Neural progenitor cell (in vitro differentiated cells): ENCODE measurements around the gene MVB12B. TPM values are rescaled to one million over a fixed set of nuclear protein-coding genes. Genes with fewer than 3 reads are reported as not detected.

Source experiments
- DNase-seq: peaks from one replicate; pipeline ENCODE4 v3.0.0-alpha.2; 2016; ENCODE audit warnings: low spot score
- H2AFZ ChIP-seq: fragments of 200-600 bp; sonication (generic); replicated peaks from 2 replicates; pipeline ENCODE4 v1.6.1; 2016; ENCODE audit warnings: antibody characterized with exemption
- H3F3A ChIP-seq: fragments of 200-600 bp; sonication (generic); 2 replicates; pipeline ENCODE4 v1.6.1; 2016; ENCODE audit warnings: antibody characterized with exemption, low read depth
- H3K27ac ChIP-seq: fragments of 200-600 bp; sonication (generic); 2 replicates; pipeline ENCODE4 v1.5.1; 2016; ENCODE audit warnings: mild to moderate bottlenecking
- H3K27me3 ChIP-seq: fragments of 200-600 bp; sonication (generic); 2 replicates; pipeline ENCODE4 v1.6.1; 2016; ENCODE audit warnings: mild to moderate bottlenecking, moderate library complexity
- H3K36me3 ChIP-seq: fragments of 200-600 bp; sonication (generic); 2 replicates; pipeline ENCODE4 v1.5.1; 2016
- H3K4me1 ChIP-seq: fragments of 200-600 bp; sonication (generic); 2 replicates; pipeline ENCODE4 v1.6.1; 2016; ENCODE audit warnings: mixed run types
- H3K4me2 ChIP-seq: fragments of 200-600 bp; sonication (generic); 2 replicates; pipeline ENCODE4 v1.6.1; 2016
- H3K4me3 ChIP-seq: fragments of 200-600 bp; sonication (generic); 2 replicates; pipeline ENCODE4 v1.5.1; 2016
- H3K79me2 ChIP-seq: fragments of 200-600 bp; sonication (generic); 2 replicates; pipeline ENCODE4 v1.6.1; 2016; ENCODE audit warnings: low read depth
- H3K9ac ChIP-seq: fragments of 200-600 bp; sonication (generic); 2 replicates; pipeline ENCODE4 v1.6.1; 2016
- H3K9me3 ChIP-seq: fragments of 200-600 bp; sonication (generic); 2 replicates; pipeline ENCODE4 v1.5.1; 2016; ENCODE audit warnings: low read depth
- H4K20me1 ChIP-seq: fragments of 200-600 bp; sonication (generic); 2 replicates; pipeline ENCODE4 v1.6.1; 2016; ENCODE audit warnings: low read depth
- H3K27ac Mint-ChIP-seq: 3 replicates; pipeline ENCODE4 v1.8.0; 2021; ENCODE audit warnings: mixed read lengths
- H3K27me3 Mint-ChIP-seq: 2 replicates; pipeline ENCODE4 v1.8.0; 2022; ENCODE audit warnings: low read depth, mild to moderate bottlenecking, inconsistent platforms, moderate library complexity, mixed read lengths; ENCODE audit not compliant: insufficient read depth
- H3K36me3 Mint-ChIP-seq: 3 replicates; pipeline ENCODE4 v1.8.0; 2021; ENCODE audit warnings: mixed read lengths
- H3K4me1 Mint-ChIP-seq: 3 replicates; pipeline ENCODE4 v1.8.0; 2021; ENCODE audit warnings: mixed read lengths
- H3K4me3 Mint-ChIP-seq: 3 replicates; pipeline ENCODE4 v1.8.0; 2021; ENCODE audit warnings: mild to moderate bottlenecking, moderate library complexity, mixed read lengths
- H3K9me3 Mint-ChIP-seq: 3 replicates; pipeline ENCODE4 v1.8.0; 2020; ENCODE audit warnings: mixed read lengths
- EZH2 ChIP-seq: fragments of 200-600 bp; sonication (generic); IDR thresholded peaks from 2 replicates; pipeline ENCODE4 v1.6.1; 2017; ENCODE audit warnings: antibody characterized with exemption, mild to moderate bottlenecking, moderate library complexity
- EZH2phosphoT487 ChIP-seq: fragments of 200-600 bp; sonication (generic); IDR thresholded peaks from 2 replicates; pipeline ENCODE4 v1.6.1; 2017; ENCODE audit warnings: antibody characterized with exemption
- total RNA-seq: library from RNA; depleted of rRNA; stranded (reverse); fragments of >200 nt; gene quantifications from 2 replicates; pipeline ENCODE4 v1.2.3, GENCODE V29; 2015; ENCODE audit warnings: low replicate concordance
- TF ChIP-seq, protein P1 (sequence below): fragments of 200-600 bp; sonication (generic); IDR thresholded peaks from 2 replicates; pipeline ENCODE4 v1.5.1; 2017; ENCODE audit warnings: antibody characterized with exemption, mild to moderate bottlenecking

Gene MVB12B
- total RNA-seq, 1 donor from 2014 or later: 16.1 TPM

DNA sequence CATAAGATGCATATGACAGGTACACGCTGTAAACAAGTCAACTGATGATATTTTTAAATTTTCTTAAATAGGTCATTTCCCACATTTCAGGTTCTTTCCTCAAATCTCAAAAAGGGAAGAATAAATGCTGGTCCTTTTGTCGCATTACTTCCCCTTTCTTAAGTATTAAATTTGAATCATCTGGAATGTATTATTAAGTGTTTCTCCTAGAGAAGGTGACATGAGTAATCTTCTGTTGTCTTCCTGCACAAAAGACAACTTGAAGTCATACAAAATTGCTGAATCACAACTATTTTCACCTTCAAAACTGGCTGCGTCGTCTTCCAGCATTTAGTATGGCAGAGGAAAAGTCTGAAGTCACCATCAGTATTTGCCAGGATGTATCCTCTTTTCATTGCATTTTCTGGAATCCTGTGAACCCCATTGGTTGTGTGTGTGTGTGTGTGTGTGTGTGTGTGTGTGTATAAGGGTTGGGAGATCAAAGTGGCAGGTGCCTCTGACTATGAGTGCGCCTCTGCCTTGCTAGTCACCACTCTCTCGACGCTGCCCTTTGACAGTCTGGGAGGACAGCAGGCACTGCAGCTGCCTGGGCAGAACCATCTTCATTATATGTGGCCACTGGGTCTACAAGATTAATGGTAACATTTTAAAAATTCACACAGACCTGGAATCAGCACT, 86.9 kb downstream of the MVB12B start:
- no peak overlapping the region for H3K9ac ChIP-seq
- Mint-ChIP-seq H3K36me3 (no peaks in the 10 kb centered on the region), H3K4me3 (no peak overlapping the region), H3K9me3 (no peaks in the 10 kb centered on the region), H3K27me3 (peaks cover 4% of the 10 kb centered on the region), H3K27ac (no peak overlapping the region), H3K4me1 (no peaks in the 10 kb centered on the region)
- no peak overlapping the region for H2AFZ ChIP-seq
- H3K36me3 ChIP-seq: no peaks in the 10 kb centered on the region
- no peaks in the 10 kb centered on the region for H4K20me1 ChIP-seq
- TF ChIP-seq EZH2phosphoT487: no peak
- TF ChIP-seq EZH2: no peak
- TF ChIP-seq, protein P1, sequence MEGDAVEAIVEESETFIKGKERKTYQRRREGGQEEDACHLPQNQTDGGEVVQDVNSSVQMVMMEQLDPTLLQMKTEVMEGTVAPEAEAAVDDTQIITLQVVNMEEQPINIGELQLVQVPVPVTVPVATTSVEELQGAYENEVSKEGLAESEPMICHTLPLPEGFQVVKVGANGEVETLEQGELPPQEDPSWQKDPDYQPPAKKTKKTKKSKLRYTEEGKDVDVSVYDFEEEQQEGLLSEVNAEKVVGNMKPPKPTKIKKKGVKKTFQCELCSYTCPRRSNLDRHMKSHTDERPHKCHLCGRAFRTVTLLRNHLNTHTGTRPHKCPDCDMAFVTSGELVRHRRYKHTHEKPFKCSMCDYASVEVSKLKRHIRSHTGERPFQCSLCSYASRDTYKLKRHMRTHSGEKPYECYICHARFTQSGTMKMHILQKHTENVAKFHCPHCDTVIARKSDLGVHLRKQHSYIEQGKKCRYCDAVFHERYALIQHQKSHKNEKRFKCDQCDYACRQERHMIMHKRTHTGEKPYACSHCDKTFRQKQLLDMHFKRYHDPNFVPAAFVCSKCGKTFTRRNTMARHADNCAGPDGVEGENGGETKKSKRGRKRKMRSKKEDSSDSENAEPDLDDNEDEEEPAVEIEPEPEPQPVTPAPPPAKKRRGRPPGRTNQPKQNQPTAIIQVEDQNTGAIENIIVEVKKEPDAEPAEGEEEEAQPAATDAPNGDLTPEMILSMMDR: no peak
- H3K9me3 ChIP-seq: no peaks in the 10 kb centered on the region
- no peak for DNase-seq
- H3K27me3 ChIP-seq: no peaks in the 10 kb centered on the region
- H3K4me2 ChIP-seq: no peak overlapping the region
- no peak overlapping the region for H3K4me3 ChIP-seq
- H3K79me2 ChIP-seq: no peaks in the 10 kb centered on the region
- H3K27ac ChIP-seq: no peak overlapping the region
- H3K4me1 ChIP-seq: peaks cover 14% of the 10 kb centered on the region
- no peaks in the 10 kb centered on the region for H3F3A ChIP-seq

DNA sequence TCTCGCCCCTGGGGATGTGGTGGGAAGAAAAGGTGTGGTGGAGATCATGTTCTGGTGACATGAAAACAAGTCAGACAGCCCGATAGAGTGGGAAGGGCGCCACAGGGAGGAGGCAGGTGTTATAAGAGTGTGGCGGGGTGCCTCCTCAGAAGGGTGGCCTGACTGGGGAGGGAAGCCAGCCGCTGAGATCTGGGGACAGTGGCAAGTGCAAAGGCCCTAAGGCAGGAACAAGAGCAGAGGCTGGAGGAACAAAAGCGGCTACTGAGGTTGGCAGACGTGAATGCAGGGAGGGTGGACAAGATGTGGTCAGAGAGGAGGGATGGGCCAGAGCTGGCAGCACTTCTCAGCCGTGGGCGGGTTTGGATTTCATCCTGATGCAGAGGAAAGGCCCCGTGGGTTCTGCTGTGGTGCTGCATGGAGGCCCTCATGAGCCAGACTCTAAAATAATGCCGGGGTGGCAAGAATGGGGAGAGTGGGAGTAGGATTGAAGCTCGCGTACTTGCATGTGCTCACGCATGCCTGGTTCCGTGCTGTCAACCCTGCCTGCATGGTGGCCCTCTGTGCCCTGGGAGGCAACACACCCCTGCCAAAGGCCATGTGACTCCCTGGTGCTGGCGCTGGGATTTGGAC, 89.2 kb downstream of the MVB12B start:
- Histone ChIP-seq H2AFZ (no peak overlapping the region), H4K20me1 (no peaks in the 10 kb centered on the region), H3K27me3 (no peaks in the 10 kb centered on the region), H3K9me3 (no peaks in the 10 kb centered on the region), H3K79me2 (no peaks in the 10 kb centered on the region), H3K9ac (no peak overlapping the region), H3K4me1 (peaks cover 14% of the 10 kb centered on the region), H3K4me3 (no peak overlapping the region), H3K27ac (no peak overlapping the region), H3K4me2 (no peak overlapping the region), H3K36me3 (no peaks in the 10 kb centered on the region), H3F3A (peaks cover under 1% of the 10 kb centered on the region)
- peaks cover 5% of the 10 kb centered on the region for H3K27me3 Mint-ChIP-seq
- no peak overlapping the region for H3K4me3 Mint-ChIP-seq
- H3K9me3 Mint-ChIP-seq: no peaks in the 10 kb centered on the region
- DNase-seq: no peak
- TF ChIP-seq, protein P1: no peak
- TF ChIP-seq EZH2phosphoT487: no peak
- TF ChIP-seq EZH2: no peak
- H3K36me3 Mint-ChIP-seq: peaks cover 7% of the 10 kb centered on the region
- H3K27ac Mint-ChIP-seq: no peak overlapping the region
- H3K4me1 Mint-ChIP-seq: no peaks in the 10 kb centered on the region

DNA sequence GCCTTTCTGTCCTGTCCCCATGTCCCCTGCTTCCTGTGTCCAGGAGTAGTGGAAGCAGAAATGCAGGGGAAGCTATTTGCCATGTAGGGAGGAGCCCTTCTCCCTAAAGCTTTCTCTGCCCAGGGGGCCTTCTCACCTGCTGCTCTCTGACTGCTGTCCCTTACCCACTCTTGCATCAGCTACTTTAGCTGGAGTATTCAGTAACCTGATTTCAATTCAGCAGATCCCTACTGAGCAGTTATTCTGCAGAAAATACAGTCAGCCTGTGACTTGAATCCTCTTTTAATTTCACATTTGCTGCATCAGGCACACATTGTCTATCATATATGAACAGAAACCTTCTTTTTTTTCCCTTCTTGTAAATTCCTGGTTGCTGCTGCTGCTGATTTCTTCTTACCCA, 90.4 kb downstream of the MVB12B start:
- H3K9me3 Mint-ChIP-seq: no peaks in the 10 kb centered on the region
- no peak for DNase-seq
- H3K27me3 Mint-ChIP-seq: peaks cover 5% of the 10 kb centered on the region
- H2AFZ ChIP-seq: no peak overlapping the region
- no peaks in the 10 kb centered on the region for H3K27me3 ChIP-seq
- H3K4me1 Mint-ChIP-seq: peaks cover 9% of the 10 kb centered on the region
- H3K4me3 Mint-ChIP-seq: no peak overlapping the region
- H4K20me1 ChIP-seq: peaks cover 4% of the 10 kb centered on the region
- H3K9ac ChIP-seq: no peak overlapping the region
- no peaks in the 10 kb centered on the region for H3K79me2 ChIP-seq
- no peak overlapping the region for H3K4me3 ChIP-seq
- H3K27ac Mint-ChIP-seq: no peak overlapping the region
- H3K36me3 Mint-ChIP-seq: peaks cover 16% of the 10 kb centered on the region
- H3K4me1 ChIP-seq: peaks cover 24% of the 10 kb centered on the region
- no peaks in the 10 kb centered on the region for H3K36me3 ChIP-seq
- H3K9me3 ChIP-seq: no peaks in the 10 kb centered on the region
- no peak overlapping the region for H3K27ac ChIP-seq
- peaks cover 12% of the 10 kb centered on the region for H3F3A ChIP-seq
- no peak for TF ChIP-seq EZH2
- TF ChIP-seq, protein P1: no peak
- TF ChIP-seq EZH2phosphoT487: no peak
- no peak overlapping the region for H3K4me2 ChIP-seq
